IMR-90 (cell line): Measurements from ENCODE around the gene CHIT1. TPM values are rescaled to one million over a fixed set of nuclear protein-coding genes. Genes with fewer than 3 reads are reported as not detected.

Experiments
- ATAC-seq: fragments of 200-7000 bp; cut with Tn5 transposase; 2 replicates; pipeline ENCODE4 v1.9.1; 2020; ENCODE audit warnings: low read depth, mild to moderate bottlenecking, moderate library complexity
- BruUV-seq: library from RNA; stranded (reverse); fragments of 400-500 nt; replicated peaks from 2 replicates; lab custom pipeline; 2021; lab: Mats Ljungman, UMichigan
- CTCF ChIA-PET: fragments of 300-600 bp; formaldehyde crosslinking; extraction: SDS; loops from one replicate; lab custom pipeline; 2021; ENCODE audit warnings: antibody characterized with exemption; lab: Yijun Ruan, JAX
- POLR2A ChIA-PET: fragments of 300-600 bp; sonication (Branson Sonifier 250); formaldehyde crosslinking; loops from one replicate; lab custom pipeline; 2022; ENCODE audit warnings: antibody characterized with exemption; ENCODE audit not compliant: unreplicated experiment; lab: Charles Lee
- DNase-seq: peaks from one replicate; pipeline ENCODE4 v3.0.0; 2013
- H2AFZ ChIP-seq: replicated peaks from 2 replicates; pipeline ENCODE3; 2013; ENCODE audit warnings: low read length, mild to moderate bottlenecking; ENCODE audit not compliant: poor library complexity
- H2AK5ac ChIP-seq: 2 replicates; pipeline ENCODE4 v1.6.1; 2013; ENCODE audit warnings: low read depth, low read length, inconsistent platforms
- H2AK9ac ChIP-seq: replicated peaks from 2 replicates; pipeline ENCODE3; 2013; ENCODE audit warnings: mild to moderate bottlenecking, low read depth, low read length, moderate library complexity; ENCODE audit not compliant: poor library complexity
- H2BK120ac ChIP-seq: 2 replicates; pipeline ENCODE4 v1.6.1; 2013; ENCODE audit warnings: low read depth, low read length, inconsistent platforms
- H2BK15ac ChIP-seq: 3 replicates; pipeline ENCODE4 v1.6.1; 2013; ENCODE audit warnings: low read depth, low read length, inconsistent platforms
- H2BK20ac ChIP-seq: 2 replicates; pipeline ENCODE4 v1.6.1; 2013; ENCODE audit warnings: low read depth, mild to moderate bottlenecking, inconsistent platforms, low read length, moderate library complexity
- H2BK5ac ChIP-seq: 2 replicates; pipeline ENCODE4 v1.6.1; 2013; ENCODE audit warnings: mild to moderate bottlenecking, low read depth, low read length, inconsistent platforms; ENCODE audit not compliant: poor library complexity, severe bottlenecking
- H3K14ac ChIP-seq: replicated peaks from 2 replicates; pipeline ENCODE4 v1.6.1; 2013; ENCODE audit warnings: low read depth, low read length, inconsistent platforms
- H3K18ac ChIP-seq: 2 replicates; pipeline ENCODE4 v1.6.1; 2013; ENCODE audit warnings: low read depth, low read length, control low read depth
- H3K23ac ChIP-seq: 2 replicates; pipeline ENCODE4 v1.6.1; 2013; ENCODE audit warnings: low read depth, low read length, inconsistent platforms
- H3K27ac ChIP-seq: 2 replicates; pipeline ENCODE4 v1.5.1; 2013; ENCODE audit warnings: mild to moderate bottlenecking, control low read depth, low read length; ENCODE audit not compliant: insufficient read depth
- H3K27me3 ChIP-seq: 2 replicates; pipeline ENCODE4 v1.6.1; 2013; ENCODE audit warnings: low read length; ENCODE audit not compliant: control insufficient read depth, insufficient read depth
- H3K36me3 ChIP-seq: 2 replicates; pipeline ENCODE4 v1.6.1; 2013; ENCODE audit warnings: low read length, mixed read lengths; ENCODE audit not compliant: control insufficient read depth, insufficient read depth
- H3K4ac ChIP-seq: 2 replicates; pipeline ENCODE4 v1.6.1; 2013; ENCODE audit warnings: low read depth, low read length, inconsistent platforms
- H3K4me1 ChIP-seq: 2 replicates; pipeline ENCODE4 v1.6.1; 2013; ENCODE audit warnings: low read length, mixed read lengths; ENCODE audit not compliant: control insufficient read depth, insufficient read depth
- H3K4me2 ChIP-seq: 2 replicates; pipeline ENCODE4 v1.6.1; 2013; ENCODE audit warnings: low read depth, mild to moderate bottlenecking, control low read depth, low read length, moderate library complexity
- H3K4me3 ChIP-seq: 2 replicates; pipeline ENCODE4 v1.5.1; 2013; ENCODE audit warnings: low read depth, mild to moderate bottlenecking, control low read depth, low read length, moderate library complexity; ENCODE audit not compliant: insufficient read depth
- H3K56ac ChIP-seq: 2 replicates; pipeline ENCODE4 v1.6.1; 2013; ENCODE audit warnings: low read length, inconsistent platforms; ENCODE audit not compliant: insufficient read depth; ENCODE audit errors: extremely low read depth
- H3K79me1 ChIP-seq, 2 experiments: 2 replicates each; pipeline ENCODE4 v1.6.1; 2013; ENCODE audit warnings: low read length in 2 of 2, inconsistent platforms in 1 of 2, low read depth in 1 of 2
- H3K9ac ChIP-seq: 2 replicates; pipeline ENCODE4 v1.6.1; 2013; ENCODE audit warnings: low read depth, low read length, control low read depth
- H3K9me1 ChIP-seq: 2 replicates; pipeline ENCODE4 v1.6.1; 2013; ENCODE audit warnings: low read length, inconsistent platforms; ENCODE audit not compliant: insufficient read depth
- H3K9me3 ChIP-seq: 2 replicates; pipeline ENCODE4 v1.6.1; 2013; ENCODE audit warnings: low read length; ENCODE audit not compliant: control insufficient read depth, insufficient read depth
- H4K20me1 ChIP-seq: 2 replicates; pipeline ENCODE4 v1.6.1; 2013; ENCODE audit warnings: low read length, inconsistent platforms; ENCODE audit not compliant: insufficient read depth
- H4K5ac ChIP-seq: 2 replicates; pipeline ENCODE4 v1.6.1; 2013; ENCODE audit warnings: mild to moderate bottlenecking, low read depth, low read length, control low read depth
- H4K8ac ChIP-seq, 2 experiments: 2 replicates each; pipeline ENCODE4 v1.6.1; 2013; ENCODE audit warnings: low read depth in 2 of 2, low read length in 2 of 2, control low read depth in 1 of 2, inconsistent platforms in 1 of 2
- H4K91ac ChIP-seq: 2 replicates; pipeline ENCODE4 v1.6.1; 2013; ENCODE audit warnings: low read depth, low read length, inconsistent platforms; ENCODE audit not compliant: insufficient read depth
- BHLHE40 ChIP-seq: fragments of 150-350 bp; IDR thresholded peaks from 2 replicates; pipeline ENCODE4 v1.6.1; 2016; ENCODE audit warnings: mild to moderate bottlenecking, low read depth, low read length
- CEBPB ChIP-seq: IDR thresholded peaks from 2 replicates; pipeline ENCODE4 v1.6.1; 2012; ENCODE audit warnings: low read depth, low read length, improper control_type of control experiment
- CHD1 ChIP-seq: IDR thresholded peaks from 2 replicates; pipeline ENCODE4 v1.6.1; 2012; ENCODE audit warnings: low read depth, low read length, improper control_type of control experiment
- ELK1 ChIP-seq: fragments of 150-350 bp; IDR thresholded peaks from 2 replicates; pipeline ENCODE4 v1.6.1; 2016; ENCODE audit warnings: low read depth, mild to moderate bottlenecking, low read length, moderate library complexity, borderline replicate concordance
- FOS ChIP-seq: fragments of 150-350 bp; IDR thresholded peaks from 2 replicates; pipeline ENCODE4 v1.6.1; 2016; ENCODE audit warnings: low read depth, low read length
- MAFK ChIP-seq: IDR thresholded peaks from 2 replicates; pipeline ENCODE4 v1.6.1; 2012; ENCODE audit warnings: low read depth, low read length, improper control_type of control experiment
- MAZ ChIP-seq: IDR thresholded peaks from 2 replicates; pipeline ENCODE4 v1.6.1; 2012; ENCODE audit warnings: low read depth, mild to moderate bottlenecking, low read length, improper control_type of control experiment, moderate library complexity, borderline replicate concordance
- MXI1 ChIP-seq: IDR thresholded peaks from 2 replicates; pipeline ENCODE4 v1.6.1; 2012; ENCODE audit warnings: low read depth, mild to moderate bottlenecking, low read length, moderate library complexity, borderline replicate concordance
- NFE2L2 ChIP-seq: fragments of 150-350 bp; IDR thresholded peaks from 2 replicates; pipeline ENCODE4 v1.6.1; 2016; ENCODE audit warnings: low read depth, mild to moderate bottlenecking, low read length
- POLR2A ChIP-seq: IDR thresholded peaks from 2 replicates; pipeline ENCODE4 v1.6.1; 2012; ENCODE audit warnings: mild to moderate bottlenecking, low read depth, low read length
- RAD21 ChIP-seq: IDR thresholded peaks from 2 replicates; pipeline ENCODE4 v1.6.1; 2012; ENCODE audit warnings: low read length, improper control_type of control experiment
- RCOR1 ChIP-seq: IDR thresholded peaks from 2 replicates; pipeline ENCODE4 v1.6.1; 2012; ENCODE audit warnings: mild to moderate bottlenecking, low read length, improper control_type of control experiment; ENCODE audit not compliant: insufficient replicate concordance
- RFX5 ChIP-seq: IDR thresholded peaks from 2 replicates; pipeline ENCODE4 v1.8.0; 2012; ENCODE audit warnings: low read depth, mild to moderate bottlenecking, low read length, moderate library complexity
- SMC3 ChIP-seq: fragments of 150-350 bp; IDR thresholded peaks from 2 replicates; pipeline ENCODE4 v1.6.1; 2016; ENCODE audit warnings: low read depth, mild to moderate bottlenecking, antibody characterized with exemption, low read length, moderate library complexity
- USF2 ChIP-seq: fragments of 150-350 bp; IDR thresholded peaks from 2 replicates; pipeline ENCODE4 v1.6.1; 2017; ENCODE audit warnings: mild to moderate bottlenecking, antibody characterized with exemption, low read length, low read depth
- WGBS, 2 experiments: methylation state at CpG; one replicate each; pipeline versions ENCODE4 v1.1.5 to v1.1.7; 2013; ENCODE audit warnings: missing lambda C conversion rate in 2 of 2; ENCODE audit not compliant: insufficient read length in 1 of 2; ENCODE audit errors: extremely low coverage in 2 of 2; 5-methylcytosine and 5-hydroxymethylcytosine counted together
- dilution Hi-C: fragments of 300-500 bp; cut with HindIII; formaldehyde crosslinking; loops from one replicate; pipeline ENCODE4 v1.14.3; 2018; ENCODE audit warnings: low sequenced_read_pairs; ENCODE audit not compliant: unreplicated experiment
- in situ Hi-C: fragments of 300-500 bp; cut with MboI; formaldehyde crosslinking; loops from 3 replicates; pipeline ENCODE4 v1.14.3; 2019; ENCODE audit warnings: low sequenced_read_pairs, inconsistent platforms, mixed read lengths
- intact Hi-C: fragments of 100-400 bp; cut with micrococcal nuclease; formaldehyde crosslinking; loops from 2 replicates; pipeline ENCODE4 v1.10.0; 2022
- polyA plus RNA-seq, 3 experiments: library from polyadenylated mRNA; depleted of rRNA; stranded (reverse); fragments of >200 nt; gene quantifications; 2 replicates each; pipeline ENCODE4 v1.2.3, GENCODE V29; 2012; ENCODE audit warnings: low replicate concordance in 1 of 3
- total RNA-seq: library from RNA; depleted of rRNA; stranded (reverse); fragments of >200 nt; gene quantifications from 2 replicates; pipeline ENCODE4 v1.2.3, GENCODE V29; 2012
- TF ChIP-seq, protein P1 (sequence below): conservative IDR thresholded peaks from 2 replicates; pipeline ENCODE4 v1.5.1; 2012; ENCODE audit warnings: mild to moderate bottlenecking, low read depth, low read length, improper control_type of control experiment

Gene CHIT1
- total and polyA plus RNA-seq, 2 of the 4 experiments (the other 2 are of a cell fraction) = not detected

GRCh38 chr1:203244776-203245175, 15.3 kb upstream of the CHIT1 start:
- H2BK5ac ChIP-seq = no peak overlapping the region
- no peak overlapping the region for H2AK9ac ChIP-seq
- no peak overlapping the region for H3K14ac ChIP-seq
- H4K91ac ChIP-seq = no peak overlapping the region
- dilution Hi-C loops (no loop called here), in situ Hi-C loops (no loop called here), intact Hi-C loops (no loop called here)
- no peaks in the 10 kb centered on the region for H3K9me3 ChIP-seq
- H2BK20ac ChIP-seq = no peak overlapping the region
- no CpG with 5 or more reads among the region's 4 CpGs for WGBS, 2 experiments
- H3K36me3 ChIP-seq = no peaks in the 10 kb centered on the region
- H3K4me3 ChIP-seq = no peak overlapping the region
- H4K5ac ChIP-seq = no peak overlapping the region
- TF ChIP-seq BHLHE40 = no peak
- TF ChIP-seq CEBPB = no peak
- no peak for TF ChIP-seq MAZ
- no peak for TF ChIP-seq ELK1
- TF ChIP-seq POLR2A = no peak
- no peak for TF ChIP-seq MAFK
- no peak for TF ChIP-seq RFX5
- no peak for TF ChIP-seq CHD1
- no peak for TF ChIP-seq RCOR1
- TF ChIP-seq USF2 = no peak
- no peak for TF ChIP-seq FOS
- TF ChIP-seq MXI1 = no peak
- TF ChIP-seq, protein P1, sequence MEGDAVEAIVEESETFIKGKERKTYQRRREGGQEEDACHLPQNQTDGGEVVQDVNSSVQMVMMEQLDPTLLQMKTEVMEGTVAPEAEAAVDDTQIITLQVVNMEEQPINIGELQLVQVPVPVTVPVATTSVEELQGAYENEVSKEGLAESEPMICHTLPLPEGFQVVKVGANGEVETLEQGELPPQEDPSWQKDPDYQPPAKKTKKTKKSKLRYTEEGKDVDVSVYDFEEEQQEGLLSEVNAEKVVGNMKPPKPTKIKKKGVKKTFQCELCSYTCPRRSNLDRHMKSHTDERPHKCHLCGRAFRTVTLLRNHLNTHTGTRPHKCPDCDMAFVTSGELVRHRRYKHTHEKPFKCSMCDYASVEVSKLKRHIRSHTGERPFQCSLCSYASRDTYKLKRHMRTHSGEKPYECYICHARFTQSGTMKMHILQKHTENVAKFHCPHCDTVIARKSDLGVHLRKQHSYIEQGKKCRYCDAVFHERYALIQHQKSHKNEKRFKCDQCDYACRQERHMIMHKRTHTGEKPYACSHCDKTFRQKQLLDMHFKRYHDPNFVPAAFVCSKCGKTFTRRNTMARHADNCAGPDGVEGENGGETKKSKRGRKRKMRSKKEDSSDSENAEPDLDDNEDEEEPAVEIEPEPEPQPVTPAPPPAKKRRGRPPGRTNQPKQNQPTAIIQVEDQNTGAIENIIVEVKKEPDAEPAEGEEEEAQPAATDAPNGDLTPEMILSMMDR = no peak
- TF ChIP-seq RAD21 = no peak
- TF ChIP-seq NFE2L2 = no peak
- no peak for TF ChIP-seq SMC3
- DNase-seq (no peak), ATAC-seq (no peak)
- no peak overlapping the region for H2AFZ ChIP-seq
- H3K4me1 ChIP-seq = no peaks in the 10 kb centered on the region
- peaks cover 16% of the 10 kb centered on the region for H3K27me3 ChIP-seq
- no peak overlapping the region for H2AK5ac ChIP-seq
- ChIA-PET CTCF (no interaction called here), POLR2A (no interaction called here)
- no peaks in the 10 kb centered on the region for H4K20me1 ChIP-seq
- no peak overlapping the region for H3K9ac ChIP-seq
- H3K4me2 ChIP-seq = no peak overlapping the region
- H2BK120ac ChIP-seq = no peak overlapping the region
- no peaks in the 10 kb centered on the region for H3K9me1 ChIP-seq
- no peak overlapping the region for H3K23ac ChIP-seq
- no peak overlapping the region for H2BK15ac ChIP-seq
- H3K4ac ChIP-seq = no peak overlapping the region
- H3K27ac ChIP-seq = no peak overlapping the region
- no TSS peak for BruUV-seq
- H3K56ac ChIP-seq = no peak overlapping the region
- no peaks in the 10 kb centered on the region for H3K79me1 ChIP-seq
- H3K18ac ChIP-seq = no peak overlapping the region
- H4K8ac ChIP-seq = no peak overlapping the region
